HUES48 (cell line): Measurements from ENCODE around the gene SH3PXD2A.

ENCODE experiments used
- H3K27ac ChIP-seq: one replicate; pipeline ENCODE4 v1.7.0; 2013; ENCODE audit warnings: low read depth, low read length, inconsistent platforms
- H3K27me3 ChIP-seq: 2 replicates; pipeline ENCODE4 v1.6.1; 2013; ENCODE audit warnings: mild to moderate bottlenecking, low read length; ENCODE audit not compliant: control insufficient read depth, insufficient read depth
- H3K36me3 ChIP-seq: 2 replicates; pipeline ENCODE4 v1.6.1; 2013; ENCODE audit warnings: low read length; ENCODE audit not compliant: control insufficient read depth, insufficient read depth
- H3K4me1 ChIP-seq: 2 replicates; pipeline ENCODE4 v1.6.1; 2013; ENCODE audit warnings: mild to moderate bottlenecking, low read length; ENCODE audit not compliant: control insufficient read depth, insufficient read depth
- H3K4me3 ChIP-seq: 2 replicates; pipeline ENCODE4 v1.5.1; 2013; ENCODE audit warnings: mild to moderate bottlenecking, low read depth, low read length
- H3K9ac ChIP-seq: 2 replicates; pipeline ENCODE4 v1.6.1; 2013; ENCODE audit warnings: mild to moderate bottlenecking, low read depth, low read length, moderate library complexity
- H3K9me3 ChIP-seq: 2 replicates; pipeline ENCODE4 v1.6.1; 2013; ENCODE audit warnings: low read length; ENCODE audit not compliant: control insufficient read depth, insufficient read depth

The SH3PXD2A gene

DNA sequence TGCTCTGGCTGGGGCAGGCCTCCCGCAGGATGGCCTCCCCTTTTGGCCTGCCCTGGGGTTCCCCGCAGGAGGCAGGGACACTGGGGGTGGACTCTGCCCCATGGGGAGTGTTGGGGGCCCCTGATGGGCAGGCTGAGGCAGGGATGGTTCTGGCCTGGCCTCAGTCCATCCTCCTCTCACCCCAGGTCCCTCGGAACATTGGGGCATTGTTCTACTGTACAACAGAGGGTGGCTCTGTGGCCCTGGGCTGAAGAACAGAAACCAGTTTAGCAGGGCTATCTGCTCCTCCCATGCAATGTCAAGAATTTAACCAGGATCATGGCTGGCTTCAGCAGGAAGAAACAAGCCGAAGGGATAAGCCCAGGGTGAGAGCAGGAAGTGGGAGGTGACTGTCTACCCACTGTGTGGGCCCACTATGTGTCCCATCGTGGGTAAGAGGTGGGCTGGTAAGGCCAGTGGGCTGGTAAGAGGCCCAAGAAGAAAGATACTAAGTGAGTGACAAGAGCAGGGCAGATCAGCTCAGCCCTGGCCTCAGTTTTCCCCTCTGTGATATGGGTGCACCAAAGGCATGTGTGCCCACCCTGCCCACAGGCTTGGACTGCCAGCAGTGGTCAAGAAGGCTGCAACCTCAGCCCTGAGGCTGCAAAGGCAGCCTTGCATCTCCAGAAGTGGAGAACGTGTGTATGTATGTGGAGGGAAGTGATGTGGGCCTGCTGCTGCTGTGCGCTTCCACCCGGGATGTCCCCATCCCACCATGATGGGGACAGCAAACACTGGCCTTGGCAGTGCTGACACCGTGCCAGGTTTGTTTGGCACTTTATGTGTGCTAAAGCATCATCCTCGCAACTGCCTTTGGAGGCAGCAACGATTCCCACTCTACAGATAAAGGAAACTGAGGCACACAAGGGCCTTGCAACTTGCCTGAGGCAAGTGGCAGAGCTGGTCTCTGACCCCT is 138.9 kb downstream of the SH3PXD2A start:
- Histone ChIP-seq H3K4me1 (peaks cover 4% of the 10 kb centered on the region; the same call in 1 of the 2 replicates), H3K9ac (no peak overlapping the region), H3K27me3 (no peaks in the 10 kb centered on the region), H3K4me3 (no peak overlapping the region), H3K36me3 (no peaks in the 10 kb centered on the region), H3K9me3 (no peaks in the 10 kb centered on the region), H3K27ac (no peak overlapping the region)

DNA sequence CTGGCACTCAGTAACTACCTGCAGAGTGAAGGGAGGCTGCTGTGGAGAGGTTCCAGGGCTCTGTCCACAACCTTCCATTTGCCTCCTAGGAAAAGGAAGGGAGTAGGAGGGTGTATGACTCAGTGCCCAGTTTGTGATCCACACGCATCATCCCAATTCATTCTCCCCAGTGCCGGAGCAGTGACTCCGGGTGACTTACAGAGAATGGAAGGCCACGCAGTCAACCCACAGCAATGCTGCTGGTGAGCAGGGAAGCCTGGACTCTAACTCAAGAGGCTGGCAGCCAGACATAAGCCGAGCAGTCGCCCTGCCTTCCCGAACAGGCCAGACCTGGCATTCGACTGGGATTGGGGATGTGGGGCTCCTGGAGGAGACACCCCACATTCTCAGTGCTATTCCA is 139.9 kb downstream of the SH3PXD2A start:
- H3K9me3 ChIP-seq: no peaks in the 10 kb centered on the region
- H3K27ac ChIP-seq: no peak overlapping the region
- no peaks in the 10 kb centered on the region for H3K36me3 ChIP-seq
- peaks cover 4% of the 10 kb centered on the region; the same call in 1 of the 2 replicates for H3K4me1 ChIP-seq
- H3K27me3 ChIP-seq: no peaks in the 10 kb centered on the region
- H3K4me3 ChIP-seq: no peak overlapping the region
- no peak overlapping the region for H3K9ac ChIP-seq

DNA sequence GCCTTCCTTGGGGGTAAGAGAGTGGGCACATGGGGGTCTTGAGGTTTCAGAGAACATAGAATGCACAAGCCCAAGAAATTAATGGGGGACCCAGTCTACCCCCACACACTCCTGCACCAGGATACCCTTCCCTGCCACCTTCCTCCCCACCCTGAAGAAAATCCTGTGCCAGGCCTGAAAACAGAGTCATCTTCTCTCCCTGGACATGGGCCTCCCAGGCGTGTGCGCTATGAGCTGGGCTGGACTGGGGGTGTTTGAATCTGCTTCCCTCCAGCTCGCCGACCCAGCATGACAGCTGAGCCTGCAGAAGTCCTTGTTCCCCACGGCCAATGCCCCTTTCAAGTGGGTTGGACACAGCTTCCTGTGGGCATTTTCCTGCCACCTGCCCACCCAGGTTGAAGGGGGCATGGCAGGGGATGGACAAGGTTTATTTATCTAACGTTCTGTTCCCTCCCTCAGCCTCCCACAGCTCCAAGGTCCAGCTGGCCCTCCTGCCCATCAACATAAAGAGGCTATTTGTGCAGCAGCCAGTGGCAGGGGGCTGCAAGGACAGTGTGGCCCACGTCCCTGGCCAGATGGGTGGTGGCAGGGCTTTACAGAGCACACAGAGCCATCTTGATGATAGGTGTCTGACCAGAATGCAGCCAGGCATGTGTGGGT is 141.0 kb downstream of the SH3PXD2A start:
- Histone ChIP-seq H3K9ac (no peak overlapping the region), H3K27ac (no peak overlapping the region), H3K36me3 (no peaks in the 10 kb centered on the region), H3K4me1 (peaks cover 4% of the 10 kb centered on the region; the same call in 1 of the 2 replicates), H3K4me3 (no peak overlapping the region), H3K9me3 (no peaks in the 10 kb centered on the region), H3K27me3 (no peaks in the 10 kb centered on the region)

DNA sequence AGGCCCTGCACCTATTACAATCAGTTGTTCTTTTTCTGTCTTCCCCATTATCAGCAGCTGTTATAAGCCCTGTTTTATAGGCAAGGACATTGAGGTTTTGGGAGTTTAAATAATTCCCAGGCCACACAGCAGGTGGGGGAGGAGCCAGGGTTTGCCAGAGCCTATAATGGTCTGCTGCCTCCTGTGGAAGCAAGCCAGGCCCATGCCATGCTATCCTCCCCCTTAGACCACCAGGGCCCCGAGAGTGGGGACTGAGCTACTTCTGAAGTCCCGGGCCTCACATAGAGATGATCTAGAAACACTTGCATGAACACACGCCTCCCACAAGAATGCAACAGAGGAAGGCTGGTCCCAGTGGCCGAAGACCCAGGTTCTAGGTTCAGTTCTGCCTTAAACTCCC is 141.7 kb downstream of the SH3PXD2A start:
- H3K4me1 ChIP-seq: peaks cover 4% of the 10 kb centered on the region; the same call in 1 of the 2 replicates
- H3K9me3 ChIP-seq: no peaks in the 10 kb centered on the region
- H3K27me3 ChIP-seq: no peaks in the 10 kb centered on the region
- no peaks in the 10 kb centered on the region for H3K36me3 ChIP-seq
- H3K4me3 ChIP-seq: no peak overlapping the region
- H3K9ac ChIP-seq: no peak overlapping the region
- no peak overlapping the region for H3K27ac ChIP-seq

DNA sequence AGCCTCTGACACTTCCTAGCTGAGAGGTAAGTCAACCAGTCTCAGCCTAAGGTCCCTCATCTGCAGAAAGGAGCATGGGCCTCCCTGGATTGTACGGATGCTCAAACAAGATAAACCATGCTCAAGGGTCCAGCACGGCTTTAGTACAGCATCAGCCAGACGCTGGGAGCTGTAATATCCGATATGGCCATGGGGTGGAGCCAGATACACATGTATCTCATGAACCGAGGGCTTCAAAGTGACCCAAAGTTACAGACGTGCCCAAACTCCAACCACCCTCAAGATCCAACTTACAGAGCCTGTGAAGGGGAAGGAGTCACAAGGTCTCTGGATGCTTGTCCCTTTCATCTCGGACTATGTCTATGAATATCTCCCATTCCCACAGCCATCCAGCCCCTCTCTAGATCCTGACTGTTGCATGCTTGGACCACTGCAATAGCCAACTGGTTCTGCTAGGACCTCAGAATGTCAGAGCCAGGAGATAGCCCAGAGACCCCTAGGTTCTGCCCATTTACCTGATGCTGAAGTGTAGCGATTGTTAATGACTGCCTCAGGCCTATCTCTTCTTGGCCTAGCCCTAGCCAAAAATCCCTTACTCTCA is 142.4 kb downstream of the SH3PXD2A start:
- H3K4me1 ChIP-seq: peaks cover 4% of the 10 kb centered on the region; the same call in 1 of the 2 replicates
- no peak overlapping the region for H3K4me3 ChIP-seq
- no peaks in the 10 kb centered on the region for H3K27me3 ChIP-seq
- H3K27ac ChIP-seq: no peak overlapping the region
- no peaks in the 10 kb centered on the region for H3K9me3 ChIP-seq
- H3K36me3 ChIP-seq: no peaks in the 10 kb centered on the region
- no peak overlapping the region for H3K9ac ChIP-seq

DNA sequence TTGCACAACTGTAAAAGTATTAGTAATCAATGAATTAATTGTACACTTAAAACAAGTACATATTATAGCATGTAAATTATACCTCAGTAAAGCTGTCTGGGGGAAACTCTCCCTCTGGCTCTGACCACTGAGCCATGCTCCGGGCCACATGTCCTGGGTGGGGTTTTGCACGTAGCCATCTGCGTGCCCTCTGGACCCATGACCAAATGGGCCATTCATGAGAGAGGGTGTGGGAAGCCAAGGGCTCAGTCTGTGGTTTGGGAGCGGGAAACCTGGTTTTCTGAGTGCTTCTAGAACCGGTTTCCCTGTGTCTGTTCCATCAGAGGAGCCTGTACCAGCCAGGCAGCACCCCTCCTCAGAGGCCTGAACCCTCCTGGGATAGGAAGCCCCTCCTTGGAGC is 143.2 kb downstream of the SH3PXD2A start:
- no peaks in the 10 kb centered on the region for H3K4me1 ChIP-seq

DNA sequence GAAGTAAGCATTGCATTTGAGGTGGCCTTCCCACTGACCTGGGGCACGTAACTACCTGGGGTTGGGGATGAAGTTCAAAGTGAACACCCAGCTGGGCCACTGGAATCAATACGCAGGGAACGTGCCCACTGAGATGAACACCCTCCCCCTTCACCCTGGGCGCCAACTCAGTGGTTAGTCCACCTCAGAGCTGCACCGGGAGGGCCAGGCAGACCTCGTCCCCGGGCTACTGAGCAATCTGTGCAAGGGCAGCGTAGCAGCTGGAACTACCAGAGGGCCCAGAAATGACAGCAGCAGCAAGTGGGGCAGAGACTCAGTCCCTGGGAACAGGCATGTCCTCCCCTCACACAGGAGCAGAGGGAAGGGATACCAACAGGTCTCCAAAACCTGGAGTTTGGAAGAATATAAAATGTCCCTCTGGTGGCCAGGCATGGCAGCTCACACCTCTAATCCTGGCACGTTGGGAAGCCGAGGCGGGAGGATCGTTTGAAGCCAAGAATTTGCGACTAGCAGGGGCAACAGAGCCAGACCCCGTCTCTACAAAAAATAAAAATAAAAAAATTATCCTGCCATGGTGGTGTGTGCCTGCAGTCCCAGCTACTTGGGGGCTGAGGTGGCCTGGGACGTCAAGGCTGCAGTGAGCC is 143.9 kb downstream of the SH3PXD2A start:
- H3K9ac ChIP-seq: no peak overlapping the region
- no peaks in the 10 kb centered on the region for H3K36me3 ChIP-seq
- no peaks in the 10 kb centered on the region for H3K4me1 ChIP-seq
- no peaks in the 10 kb centered on the region for H3K27me3 ChIP-seq
- no peaks in the 10 kb centered on the region for H3K9me3 ChIP-seq
- no peak overlapping the region for H3K27ac ChIP-seq
- no peak overlapping the region for H3K4me3 ChIP-seq

More for the DNA sequence above, 143.2 kb downstream of the SH3PXD2A start:
- Histone ChIP-seq H3K36me3 (no peaks in the 10 kb centered on the region), H3K9me3 (no peaks in the 10 kb centered on the region), H3K4me3 (no peak overlapping the region), H3K27ac (no peak overlapping the region), H3K9ac (no peak overlapping the region), H3K27me3 (no peaks in the 10 kb centered on the region)

DNA sequence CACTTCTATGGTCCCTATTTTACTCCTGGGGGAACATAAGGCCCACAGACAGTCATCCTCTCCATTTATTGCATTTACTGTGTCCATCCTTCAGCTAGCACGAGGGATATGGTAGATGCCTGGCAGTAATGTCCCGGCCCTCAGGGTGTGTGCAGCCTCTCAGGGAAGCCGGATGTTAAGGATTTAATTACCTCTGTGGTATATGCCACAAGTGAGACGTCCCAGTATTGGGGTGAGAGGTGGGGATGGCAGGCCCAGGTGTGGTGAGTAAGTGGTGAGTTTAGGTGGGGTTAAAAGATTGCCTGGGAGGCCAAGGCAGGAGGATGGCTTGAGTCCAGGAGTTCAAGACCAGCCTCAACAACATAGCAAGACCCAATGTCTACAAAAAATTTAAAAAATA is 144.9 kb downstream of the SH3PXD2A start:
- no peak overlapping the region for H3K4me3 ChIP-seq
- H3K9me3 ChIP-seq: no peaks in the 10 kb centered on the region
- no peak overlapping the region for H3K27ac ChIP-seq
- H3K27me3 ChIP-seq: no peaks in the 10 kb centered on the region
- H3K4me1 ChIP-seq: no peaks in the 10 kb centered on the region
- no peaks in the 10 kb centered on the region for H3K36me3 ChIP-seq
- H3K9ac ChIP-seq: no peak overlapping the region

DNA sequence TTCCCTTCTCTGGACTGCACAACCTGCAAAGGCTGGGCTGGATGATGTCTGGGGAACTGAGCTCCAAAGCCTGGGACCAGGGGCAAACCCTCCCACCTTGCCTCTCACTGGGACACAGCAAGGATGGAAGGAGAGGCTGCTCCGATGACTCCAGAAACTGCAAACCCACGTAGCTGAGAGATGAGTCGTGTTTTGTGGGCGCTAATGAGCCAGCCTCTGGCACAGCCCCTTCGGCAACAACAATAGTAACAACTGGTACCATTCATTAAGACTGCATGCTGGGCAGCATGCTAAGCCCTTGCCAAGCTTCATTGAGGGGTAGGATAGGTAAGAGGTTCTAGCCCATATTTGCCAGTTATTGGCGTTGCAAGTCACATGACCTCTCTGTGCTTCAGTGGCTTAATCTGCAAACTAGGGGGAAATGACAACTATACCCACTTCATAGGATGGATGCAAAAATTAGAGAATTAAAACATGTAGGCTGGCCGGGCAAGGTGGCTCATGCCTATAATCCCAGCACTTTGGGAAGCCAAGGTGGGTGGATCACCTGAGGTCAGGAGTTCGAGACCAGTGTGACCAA is 145.9 kb downstream of the SH3PXD2A start:
- Histone ChIP-seq H3K27ac (no peak overlapping the region), H3K36me3 (no peaks in the 10 kb centered on the region), H3K27me3 (no peaks in the 10 kb centered on the region), H3K4me3 (no peak overlapping the region), H3K9ac (no peak overlapping the region), H3K9me3 (no peaks in the 10 kb centered on the region), H3K4me1 (no peaks in the 10 kb centered on the region)

DNA sequence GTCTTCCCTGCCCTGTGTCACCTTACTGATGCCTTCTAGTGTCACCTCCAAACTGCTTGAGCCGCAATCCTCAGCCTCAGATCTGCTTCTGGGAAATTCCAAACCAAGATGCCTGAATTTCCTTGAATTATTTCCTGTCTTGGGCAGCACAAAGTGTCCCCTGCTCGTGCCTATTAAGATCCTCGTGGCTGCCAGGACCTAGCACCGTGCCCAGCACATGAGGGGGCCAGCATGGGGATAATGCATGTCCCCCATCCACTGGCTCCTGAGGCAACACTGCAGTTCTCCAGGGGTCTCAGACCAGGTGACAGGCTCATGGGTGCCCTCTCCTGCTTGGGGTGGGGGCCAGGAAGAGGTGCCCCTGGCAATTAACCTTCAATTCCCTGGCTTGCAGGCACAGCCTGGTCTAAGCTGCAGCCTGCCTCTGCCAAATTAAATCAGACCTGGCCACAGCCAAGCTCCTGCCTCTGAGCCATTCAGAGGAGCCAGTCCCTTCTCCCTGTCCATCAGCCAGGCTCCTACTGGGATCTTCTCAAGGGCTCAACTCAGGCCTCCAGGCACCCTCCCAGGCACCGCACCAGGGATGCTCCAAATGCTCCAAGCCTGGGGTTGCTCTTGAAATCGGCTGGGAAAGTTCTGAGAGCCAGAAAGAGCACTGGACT is 146.6 kb downstream of the SH3PXD2A start:
- H3K27ac ChIP-seq: no peak overlapping the region
- H3K4me1 ChIP-seq: no peaks in the 10 kb centered on the region
- H3K4me3 ChIP-seq: no peak overlapping the region
- H3K27me3 ChIP-seq: no peaks in the 10 kb centered on the region
- no peaks in the 10 kb centered on the region for H3K36me3 ChIP-seq
- no peaks in the 10 kb centered on the region for H3K9me3 ChIP-seq
- H3K9ac ChIP-seq: no peak overlapping the region
